ENCODE measurements around the gene PLP1.
"Not testable (repeated sequence)": the region's sequence is repeated elsewhere in the genome, so short reads cannot be mapped to it uniquely, and the experiment has no call there.

The PLP1 gene

DNA sequence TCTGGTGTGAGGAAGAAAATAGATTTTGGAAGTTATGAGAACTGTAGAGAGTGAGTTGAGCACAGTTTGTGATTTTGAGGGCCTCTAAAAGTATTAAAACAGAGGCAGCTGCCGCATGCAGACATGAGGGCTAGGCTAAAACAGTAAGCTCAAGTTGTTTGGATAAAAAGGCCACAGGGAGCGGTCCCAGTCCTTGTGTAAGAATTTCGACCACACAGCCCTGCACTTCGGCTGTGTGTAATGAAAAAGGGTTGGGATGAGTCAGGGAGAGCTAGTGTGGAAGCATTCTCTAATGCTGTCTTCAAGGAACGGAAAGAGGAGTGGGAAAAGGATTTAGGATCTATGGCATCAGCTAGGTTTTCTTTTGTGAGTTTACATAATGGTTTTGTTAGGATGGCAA is 13.1 kb upstream of the PLP1 start:
- not testable (repeated sequence) for H3K4me3 Mint-ChIP-seq; H3K27ac Mint-ChIP-seq; H3K9me3 Mint-ChIP-seq (ENCODE audit: low read depth); H3K36me3 Mint-ChIP-seq; H3K27me3 Mint-ChIP-seq; H3K4me1 Mint-ChIP-seq (ENCODE audit: low read depth)

- H3K4me1 Mint-ChIP-seq (ENCODE audit: low read depth); H3K27ac Mint-ChIP-seq; H3K27me3 Mint-ChIP-seq; H3K4me3 Mint-ChIP-seq; H3K36me3 Mint-ChIP-seq; H3K9me3 Mint-ChIP-seq (ENCODE audit: low read depth): not testable (repeated sequence)
These were observed 9.7 kb upstream of the PLP1 start for GRCh38 chrX:103766813-103767555.

DNA sequence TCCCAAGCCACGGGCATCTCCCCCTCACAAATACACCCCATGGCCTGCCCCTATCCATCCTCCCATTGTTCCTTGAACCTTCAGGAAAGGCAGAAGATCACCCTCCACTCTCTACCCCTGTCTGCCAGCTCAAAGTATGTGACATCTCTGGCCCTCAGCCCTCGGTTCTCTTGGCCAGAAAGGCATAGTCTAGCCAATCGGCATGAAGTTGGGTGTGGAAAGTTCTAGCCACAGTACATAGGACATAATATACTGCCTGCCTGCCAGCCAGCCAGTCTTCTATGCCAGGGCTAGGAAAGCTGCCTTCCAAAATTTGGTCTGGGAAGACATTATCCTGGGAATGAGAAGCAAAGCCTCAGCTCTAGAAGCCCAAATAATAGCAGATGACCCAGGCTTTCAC is 3.2 kb upstream of the PLP1 start:
- no peaks in the 10 kb centered on the region for H3K36me3 Mint-ChIP-seq

GRCh38 chrX:103774070-103774642 is 2.5 kb upstream of the PLP1 start:
- H3K27me3 Mint-ChIP-seq: peaks cover 2% of the 10 kb centered on the region
- no peak overlapping the region for H3K4me3 Mint-ChIP-seq
- no peaks in the 10 kb centered on the region for H3K4me1 Mint-ChIP-seq (ENCODE audit: low read depth)
- H3K27ac Mint-ChIP-seq: no peak overlapping the region
- H3K9me3 Mint-ChIP-seq (ENCODE audit: low read depth): no peaks in the 10 kb centered on the region
- no peaks in the 10 kb centered on the region for H3K36me3 Mint-ChIP-seq

More for the DNA sequence above, 3.2 kb upstream of the PLP1 start:
- Mint-ChIP-seq H3K4me1 (ENCODE audit: low read depth) (no peaks in the 10 kb centered on the region), H3K4me3 (no peak overlapping the region), H3K27ac (no peak overlapping the region), H3K27me3 (peaks cover 2% of the 10 kb centered on the region), H3K9me3 (ENCODE audit: low read depth) (no peaks in the 10 kb centered on the region)

GRCh38 chrX:103779141-103779789 is 2.6 kb downstream of the PLP1 start:
- peaks cover 2% of the 10 kb centered on the region for H3K27me3 Mint-ChIP-seq
- no peak overlapping the region for H3K4me3 Mint-ChIP-seq
- no peaks in the 10 kb centered on the region for H3K36me3 Mint-ChIP-seq
- H3K9me3 Mint-ChIP-seq (ENCODE audit: low read depth): no peaks in the 10 kb centered on the region
- no peak overlapping the region for H3K27ac Mint-ChIP-seq
- no peaks in the 10 kb centered on the region for H3K4me1 Mint-ChIP-seq (ENCODE audit: low read depth)

DNA sequence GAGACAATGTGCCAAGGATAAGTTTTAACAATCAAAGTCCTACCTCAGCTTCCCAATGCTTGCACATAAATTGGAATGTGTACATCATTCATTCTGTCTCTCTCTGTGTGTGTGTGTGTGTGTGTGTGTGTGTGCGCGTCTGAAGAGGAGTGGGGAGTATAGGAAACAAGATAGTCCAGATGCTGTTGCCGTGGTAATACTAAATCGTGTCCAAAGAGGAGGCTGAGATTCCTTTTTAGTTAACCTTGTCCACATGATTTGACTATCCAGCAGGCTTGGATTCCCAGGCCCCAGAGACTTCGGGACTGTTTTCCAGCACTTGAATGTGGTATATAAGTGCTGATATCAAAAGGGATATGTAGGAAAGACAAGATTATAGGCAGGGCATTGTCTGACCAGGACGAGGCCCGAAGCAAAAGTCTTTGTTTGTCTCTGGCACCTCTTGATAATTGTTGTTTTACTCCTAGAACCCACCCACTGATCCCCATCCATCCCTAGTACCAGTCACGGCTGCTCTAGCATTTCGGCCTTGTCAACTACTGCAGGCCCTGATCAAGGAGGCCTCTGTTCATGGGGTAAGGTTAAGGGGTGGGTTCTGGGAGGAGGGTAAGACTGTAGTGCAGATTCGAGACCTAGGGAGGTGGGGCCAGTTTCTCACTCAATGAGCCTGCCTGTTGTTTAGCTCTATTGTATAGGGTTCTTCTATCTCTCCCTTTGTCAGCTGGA is 3.9 kb downstream of the PLP1 start:
- Mint-ChIP-seq H3K4me3 (no peak overlapping the region), H3K4me1 (ENCODE audit: low read depth) (no peaks in the 10 kb centered on the region), H3K27me3 (peaks cover 2% of the 10 kb centered on the region), H3K27ac (no peak overlapping the region), H3K9me3 (ENCODE audit: low read depth) (no peaks in the 10 kb centered on the region), H3K36me3 (no peaks in the 10 kb centered on the region)

DNA sequence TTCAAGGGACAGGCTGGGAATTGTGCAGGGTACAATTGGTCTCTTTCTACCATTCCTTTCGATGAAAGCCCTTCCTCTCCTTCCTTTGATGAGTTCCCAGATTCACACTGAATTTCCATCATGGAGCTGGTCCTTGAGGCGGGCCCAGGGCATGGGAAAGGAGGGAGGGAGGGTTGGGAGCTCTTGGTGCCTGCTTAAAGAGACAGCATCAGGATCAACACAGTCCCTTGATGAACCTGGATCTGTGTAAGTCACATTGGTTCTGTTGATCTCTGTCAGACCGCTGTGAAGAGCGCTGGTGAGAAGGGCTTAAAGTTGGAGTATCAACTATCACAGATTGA is 4.4 kb downstream of the PLP1 start:
- Mint-ChIP-seq H3K27ac (no peak overlapping the region), H3K27me3 (no peaks in the 10 kb centered on the region), H3K4me1 (ENCODE audit: low read depth) (no peaks in the 10 kb centered on the region), H3K9me3 (ENCODE audit: low read depth) (no peaks in the 10 kb centered on the region), H3K4me3 (no peak overlapping the region), H3K36me3 (no peaks in the 10 kb centered on the region)

GRCh38 chrX:103781706-103782105 is 5.1 kb downstream of the PLP1 start:
- Mint-ChIP-seq H3K4me3 (no peak overlapping the region), H3K9me3 (ENCODE audit: low read depth) (no peaks in the 10 kb centered on the region), H3K36me3 (no peaks in the 10 kb centered on the region), H3K27me3 (no peaks in the 10 kb centered on the region), H3K27ac (no peak overlapping the region), H3K4me1 (ENCODE audit: low read depth) (no peaks in the 10 kb centered on the region)

DNA sequence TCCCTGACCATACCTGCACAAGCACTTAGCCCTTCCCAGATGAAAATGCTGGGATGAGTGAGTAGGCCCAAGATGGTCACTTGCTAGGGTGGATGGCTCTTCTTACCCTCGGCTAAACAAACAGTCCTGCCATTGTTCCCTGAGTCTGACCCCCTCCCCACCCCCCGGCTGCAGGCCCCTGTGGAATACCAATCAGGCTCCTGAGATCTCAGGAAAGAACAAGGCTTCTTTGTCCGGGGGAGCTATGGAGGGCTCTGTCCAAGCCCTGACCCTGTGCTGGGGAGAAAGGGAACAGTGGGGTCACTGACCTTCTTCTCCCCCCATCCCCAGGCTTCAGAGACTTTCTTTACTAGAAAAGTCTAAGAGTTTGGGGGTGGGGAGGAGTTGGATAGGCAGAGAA is 6.0 kb downstream of the PLP1 start:
- no peaks in the 10 kb centered on the region for H3K9me3 Mint-ChIP-seq (ENCODE audit: low read depth)
- H3K4me1 Mint-ChIP-seq (ENCODE audit: low read depth): no peaks in the 10 kb centered on the region
- H3K4me3 Mint-ChIP-seq: no peak overlapping the region
- no peaks in the 10 kb centered on the region for H3K27me3 Mint-ChIP-seq
- no peak overlapping the region for H3K27ac Mint-ChIP-seq
- H3K36me3 Mint-ChIP-seq: no peaks in the 10 kb centered on the region

GRCh38 chrX:103783196-103783595 is 6.6 kb downstream of the PLP1 start:
- H3K27me3 Mint-ChIP-seq: no peaks in the 10 kb centered on the region
- H3K36me3 Mint-ChIP-seq: no peaks in the 10 kb centered on the region
- H3K4me3 Mint-ChIP-seq: no peak overlapping the region
- H3K9me3 Mint-ChIP-seq (ENCODE audit: low read depth): no peaks in the 10 kb centered on the region
- no peaks in the 10 kb centered on the region for H3K4me1 Mint-ChIP-seq (ENCODE audit: low read depth)
- no peak overlapping the region for H3K27ac Mint-ChIP-seq

DNA sequence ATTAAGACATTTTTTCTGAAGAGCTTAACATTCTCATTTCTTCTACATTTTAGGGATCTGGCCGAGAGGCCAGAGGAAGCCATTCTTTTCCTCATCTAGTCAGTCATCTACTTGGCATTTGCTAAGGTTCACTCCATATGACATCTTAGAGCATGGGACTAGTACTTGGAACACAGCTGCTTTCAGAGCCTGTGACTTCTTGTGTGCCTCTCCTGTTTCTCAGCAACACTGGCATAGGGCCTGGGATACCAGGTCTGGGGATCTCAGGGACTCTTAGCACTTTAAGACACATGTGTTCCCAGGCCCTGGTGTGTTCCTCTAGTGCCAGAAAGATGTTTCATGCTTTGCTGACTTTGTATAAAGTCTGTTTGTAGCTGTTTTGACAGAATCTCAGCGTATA is 7.3 kb downstream of the PLP1 start:
- Mint-ChIP-seq H3K4me3 (no peak overlapping the region), H3K27ac (no peak overlapping the region), H3K27me3 (no peaks in the 10 kb centered on the region), H3K9me3 (ENCODE audit: low read depth) (no peaks in the 10 kb centered on the region), H3K4me1 (ENCODE audit: low read depth) (no peaks in the 10 kb centered on the region), H3K36me3 (no peaks in the 10 kb centered on the region)

DNA sequence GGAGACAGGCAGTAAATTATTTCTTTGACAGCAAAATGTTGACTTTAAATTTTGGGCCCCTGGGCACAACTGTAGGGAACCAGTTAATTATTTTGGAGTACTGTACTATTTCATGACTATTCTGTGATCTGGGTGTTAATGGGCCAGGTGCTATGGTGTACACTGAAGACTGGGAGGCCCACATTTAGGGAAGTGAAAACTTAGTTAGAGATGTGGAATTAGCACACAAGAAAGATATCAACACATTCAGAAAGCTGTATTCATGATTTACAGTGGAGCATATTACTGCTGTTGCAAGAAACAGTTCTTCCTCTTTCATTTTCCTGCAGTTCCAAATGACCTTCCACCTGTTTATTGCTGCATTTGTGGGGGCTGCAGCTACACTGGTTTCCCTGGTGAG is 12.4 kb downstream of the PLP1 start:
- H3K36me3 Mint-ChIP-seq: no peaks in the 10 kb centered on the region
- H3K9me3 Mint-ChIP-seq (ENCODE audit: low read depth): no peaks in the 10 kb centered on the region
- no peak overlapping the region for H3K27ac Mint-ChIP-seq
- H3K4me3 Mint-ChIP-seq: no peak overlapping the region
- H3K27me3 Mint-ChIP-seq: peaks cover 4% of the 10 kb centered on the region
- no peaks in the 10 kb centered on the region for H3K4me1 Mint-ChIP-seq (ENCODE audit: low read depth)

DNA sequence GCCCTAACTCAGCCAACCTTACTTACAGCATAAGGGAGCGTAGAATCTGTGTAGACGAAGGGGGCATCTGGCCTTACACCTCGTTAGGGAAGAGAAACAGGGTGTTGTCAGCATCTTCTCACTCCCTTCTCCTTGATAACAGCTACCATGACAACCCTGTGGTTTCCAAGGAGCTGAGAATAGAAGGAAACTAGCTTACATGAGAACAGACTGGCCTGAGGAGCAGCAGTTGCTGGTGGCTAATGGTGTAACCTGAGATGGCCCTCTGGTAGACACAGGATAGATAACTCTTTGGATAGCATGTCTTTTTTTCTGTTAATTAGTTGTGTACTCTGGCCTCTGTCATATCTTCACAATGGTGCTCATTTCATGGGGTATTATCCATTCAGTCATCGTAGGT is 14.6 kb downstream of the PLP1 start:
- Mint-ChIP-seq H3K27me3 (peaks cover 4% of the 10 kb centered on the region), H3K4me1 (ENCODE audit: low read depth) (no peaks in the 10 kb centered on the region), H3K4me3 (no peak overlapping the region), H3K9me3 (ENCODE audit: low read depth) (no peaks in the 10 kb centered on the region), H3K27ac (no peak overlapping the region), H3K36me3 (no peaks in the 10 kb centered on the region)

- no peaks in the 10 kb centered on the region for H3K4me1 Mint-ChIP-seq (ENCODE audit: low read depth)
- H3K27me3 Mint-ChIP-seq: peaks cover 4% of the 10 kb centered on the region
- H3K9me3 Mint-ChIP-seq (ENCODE audit: low read depth): no peaks in the 10 kb centered on the region
- no peak overlapping the region for H3K27ac Mint-ChIP-seq
- H3K4me3 Mint-ChIP-seq: no peak overlapping the region
- no peaks in the 10 kb centered on the region for H3K36me3 Mint-ChIP-seq
These were observed 15.3 kb downstream of the PLP1 start for GRCh38 chrX:103791826-103792485.

Data from activated naive CD8-positive, alpha-beta T cell (primary cell).